Retinal pigment epithelial cell (primary cell): ENCODE data around the gene STARD10.

Source experiments
- DNase-seq: peaks from one replicate; pipeline ENCODE4 v3.0.0-alpha.2; 2010; ENCODE audit warnings: low read depth
- H3K4me3 ChIP-seq: 2 replicates; pipeline ENCODE4 v1.5.1; 2011; ENCODE audit warnings: mild to moderate bottlenecking, low read length, control low read depth, moderate library complexity
- CTCF ChIP-seq: conservative IDR thresholded peaks from 2 replicates; pipeline ENCODE4 v1.5.1; 2011; ENCODE audit warnings: low read depth, low read length, control low read depth, inconsistent platforms

STARD10 gene

GRCh38 chr11:72836111-72836510 is 42.3 kb upstream of the STARD10 start:
- no peak overlapping the region for H3K4me3 ChIP-seq
- no peak for TF ChIP-seq CTCF
- no peak for DNase-seq

DNA sequence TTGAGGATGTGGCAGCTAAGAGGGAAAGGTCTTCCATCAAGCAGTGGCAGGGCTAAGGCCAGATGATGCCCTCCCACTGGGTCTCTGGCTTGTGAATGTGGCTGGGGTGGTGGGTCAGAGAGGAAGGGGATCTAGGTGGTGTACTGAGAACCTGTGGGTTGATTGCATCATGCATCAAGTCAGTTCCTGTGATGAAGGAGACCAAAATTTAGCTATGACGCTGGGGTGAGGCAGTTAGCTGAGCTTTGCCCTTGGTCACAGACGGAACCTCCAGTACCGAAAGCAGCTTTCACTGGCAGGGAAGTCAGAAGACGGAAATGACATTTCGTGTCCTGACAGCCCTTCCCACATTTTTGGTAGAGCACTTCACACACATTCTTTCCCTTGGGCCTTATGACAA is 41.1 kb upstream of the STARD10 start:
- no peak for DNase-seq
- no peak overlapping the region for H3K4me3 ChIP-seq
- no peak for TF ChIP-seq CTCF

GRCh38 chr11:72833811-72834493 is 40.1 kb upstream of the STARD10 start:
- TF ChIP-seq CTCF, result no peak
- no peak overlapping the region for H3K4me3 ChIP-seq
- DNase-seq, result no peak

- DNase-seq, result no peak
- no peak for TF ChIP-seq CTCF
- no peak overlapping the region for H3K4me3 ChIP-seq
Observed at GRCh38 chr11:72833083-72833733, 39.4 kb upstream of the STARD10 start.

DNA sequence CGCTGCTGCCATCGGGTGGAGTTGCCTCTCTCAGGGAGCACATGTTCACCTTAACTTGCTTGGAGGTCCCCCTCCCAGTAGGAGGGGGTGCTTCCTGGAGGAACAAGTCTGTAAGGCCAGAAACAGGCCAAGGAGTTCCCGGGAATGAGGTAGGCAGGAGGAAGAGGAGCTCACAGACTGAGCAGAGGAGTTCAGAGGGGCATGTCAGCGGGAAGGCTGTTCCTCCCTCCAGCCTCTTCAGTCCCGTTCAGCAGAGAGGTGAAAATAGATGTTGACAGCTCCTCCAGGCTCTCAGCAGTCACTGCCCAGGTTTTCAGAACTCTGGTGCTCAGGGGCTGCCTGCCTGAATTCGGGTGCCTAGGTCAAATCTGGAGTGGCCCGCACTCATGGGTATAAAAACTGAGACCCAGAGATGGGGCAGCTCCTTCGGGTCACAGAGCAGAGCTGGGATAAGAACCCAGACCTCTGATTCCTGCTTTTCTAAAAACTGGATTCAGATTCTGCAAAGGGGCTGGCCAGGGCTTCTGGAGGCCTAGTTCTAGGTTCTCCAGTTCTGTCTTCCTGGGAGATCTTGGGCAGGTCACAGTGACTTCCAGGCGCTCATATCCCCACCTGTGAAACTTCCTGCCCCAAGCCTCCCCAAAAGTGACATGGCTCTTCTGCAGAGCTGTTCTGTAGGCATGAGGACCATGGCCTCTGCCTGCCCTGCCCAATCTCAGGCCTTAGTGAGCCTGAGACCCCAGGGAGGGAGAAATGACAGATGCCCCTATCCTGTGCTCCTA is 38.6 kb upstream of the STARD10 start:
- no peak for TF ChIP-seq CTCF

GRCh38 chr11:72831521-72832300 is 37.9 kb upstream of the STARD10 start:
- H3K4me3 ChIP-seq, result no peak overlapping the region
- DNase-seq, result peak; percentile 41
- TF ChIP-seq CTCF, result peak; percentile 99

More for the DNA sequence above, 38.6 kb upstream of the STARD10 start:
- no peak for DNase-seq
- H3K4me3 ChIP-seq, result no peak overlapping the region
